Hematopoietic multipotent progenitor cell treated with erythropoietin and hydrocortisone succinate and interleukin-3 and kit ligand, for 15 days (in vitro differentiated cells): ENCODE results near the gene GLYR1.
"Not testable (repeated sequence)": the region's sequence is repeated elsewhere in the genome, so short reads cannot be mapped to it uniquely, and the experiment has no call there.

Experiments
- DNase-seq: peaks from one replicate; pipeline ENCODE4 v3.0.0-alpha.2; 2015; ENCODE audit warnings: low spot score

Gene GLYR1

GRCh38 chr16:4846901-4847773, at the start of gene GLYR1, which contains the start of gene UBN1:
GLYR1 (minus strand) TSS chr16:4847288; CDS start chr16:4847265, 23 bp downstream.
UBN1 (plus strand) TSS chr16:4847481; CDS start chr16:4852918, 5,437 bp downstream.
- DNase-seq, result peak; percentile 99

- not testable (repeated sequence) for DNase-seq
These were observed 49.7 kb upstream of the GLYR1 start for GRCh38 chr16:4896761-4897160.

GRCh38 chr16:4895366-4895765, 48.3 kb upstream of the GLYR1 start:
- no peak for DNase-seq

GRCh38 chr16:4894276-4895150, 47.4 kb upstream of the GLYR1 start:
- DNase-seq, result no peak

- DNase-seq, result no peak
These were observed 46.2 kb upstream of the GLYR1 start for GRCh38 chr16:4893103-4893862.

GRCh38 chr16:4892361-4893102, 45.4 kb upstream of the GLYR1 start:
- DNase-seq, result no peak

GRCh38 chr16:4891886-4892216, 44.8 kb upstream of the GLYR1 start:
- DNase-seq, result no peak

GRCh38 chr16:4891097-4891885, 44.2 kb upstream of the GLYR1 start:
- DNase-seq, result no peak

- no peak for DNase-seq
These were observed 43.6 kb upstream of the GLYR1 start for GRCh38 chr16:4890686-4891085.

- no peak for DNase-seq
These were observed 42.9 kb upstream of the GLYR1 start for GRCh38 chr16:4890026-4890425.

GRCh38 chr16:4888428-4889135, 41.5 kb upstream of the GLYR1 start:
- DNase-seq, result no peak

GRCh38 chr16:4886151-4886550, 39.1 kb upstream of the GLYR1 start:
- peak; percentile 31 for DNase-seq

- DNase-seq, result no peak
These were observed 38.1 kb upstream of the GLYR1 start for GRCh38 chr16:4884972-4885874.

- no peak for DNase-seq
These were observed 37.1 kb upstream of the GLYR1 start for GRCh38 chr16:4884209-4884608.

- no peak for DNase-seq
These were observed 36.4 kb upstream of the GLYR1 start for GRCh38 chr16:4883501-4883900.

- DNase-seq, result no peak
These were observed 35.7 kb upstream of the GLYR1 start for GRCh38 chr16:4882633-4883285.

GRCh38 chr16:4882000-4882632, 35.0 kb upstream of the GLYR1 start:
- DNase-seq, result no peak

- no peak for DNase-seq
These were observed 33.0 kb upstream of the GLYR1 start for GRCh38 chr16:4880006-4880580.
